Adrenal gland (tissue), 12 donors: ENCODE results near the gene SRI. TPM values are rescaled to one million over a fixed set of nuclear protein-coding genes. Genes with fewer than 3 reads are reported as not detected.

Source experiments
- DNase-seq, 7 donors: peaks; one replicate each; pipeline ENCODE4 v3.0.0-alpha.2; 2019 to 2020
- H3K27ac ChIP-seq, 5 donors: fragments of 200-600 bp; sonication (generic) in 4 of 5; 1 replicate in 3 of 5; 2 replicates in 2 of 5; pipeline versions ENCODE4 v1.5.1 to v1.8.0; 2016 to 2020; ENCODE audit warnings: mild to moderate bottlenecking in 1 of 5
- H3K27me3 ChIP-seq: fragments of 200-600 bp; 2 replicates; pipeline ENCODE4 v1.8.0; 2021
- H3K36me3 ChIP-seq, 2 donors: fragments of 200-600 bp; replicated peaks in 1 of 2; 1 replicate in 1 of 2; 2 replicates in 1 of 2; pipeline versions ENCODE4 v1.5.1 to v1.8.0; 2018 to 2022
- H3K4me1 ChIP-seq, 2 donors: fragments of 200-600 bp; replicated peaks in 1 of 2; 1 replicate in 1 of 2; 2 replicates in 1 of 2; pipeline versions ENCODE4 v1.5.1 to v1.8.0; 2018 to 2021
- H3K4me3 ChIP-seq, 4 donors: fragments of 200-600 bp; sonication (generic) in 3 of 4; one replicate each; pipeline ENCODE4 v1.5.1; 2016 to 2018
- H3K9me3 ChIP-seq, 3 donors: fragments of 200-600 bp; sonication (generic) in 1 of 3; replicated peaks in 1 of 3; 1 replicate in 2 of 3; 2 replicates in 1 of 3; pipeline versions ENCODE4 v1.5.1 to v1.8.0; 2016 to 2021
- CTCF ChIP-seq, 6 experiments: fragments of 450-650 bp in 4 of 6; fragments of 200-600 bp in 2 of 6; sonication (generic) in 1 of 6; IDR thresholded peaks; 1 replicate in 5 of 6; 2 replicates in 1 of 6; pipeline versions ENCODE4 v1.5.1 to v1.8.0; 2016 to 2021; ENCODE audit warnings: antibody characterized with exemption in 6 of 6, mild to moderate bottlenecking in 2 of 6, moderate library complexity in 1 of 6
- POLR2A ChIP-seq, 2 donors: fragments of 450-650 bp; IDR thresholded peaks; one replicate each; pipeline ENCODE4 v1.6.1; 2017; ENCODE audit warnings: antibody characterized with exemption in 2 of 2, mild to moderate bottlenecking in 2 of 2, moderate library complexity in 1 of 2
- WGBS, 4 donors: extraction: QIAGEN DNeasy Blood & Tissue Kit in 2 of 4; methylation state at CpG; one replicate each; pipeline versions ENCODE4 v1.1.5 to v1.1.7; 2013 to 2017; 5-methylcytosine and 5-hydroxymethylcytosine counted together
- intact Hi-C, 2 donors: fragments of 100-400 bp; cut with DNase I; formaldehyde crosslinking; loops; one replicate each; pipeline versions ENCODE4 v1.14.1 to v1.15.0; 2022 to 2023
- polyA plus RNA-seq, 3 donors: library from polyadenylated mRNA; stranded (reverse); fragments of 200-250 nt in 2 of 3; fragments of 350-450 nt in 1 of 3; fragmentation: Illumina TruSeq in 1 of 3; extraction: RNeasy Lipid Tissue Mini Kit (QIAGEN cat#74804) in 1 of 3; gene quantifications; one replicate each; pipeline ENCODE4 v1.2.3, GENCODE V29; 2013 to 2014
- total RNA-seq, 9 donors: library from RNA; depleted of rRNA in 4 of 9; stranded (reverse); fragments of >200 nt in 4 of 9; fragments of 120-200 nt in 1 of 9; fragmentation: NEBNext Ultra II Directional in 1 of 9; extraction: Animal tissue kit (Norgen Biotek cat#: 25700) in 1 of 9; gene quantifications; one replicate each; pipeline versions ENCODE4 v1.1.0 to v1.2.4, GENCODE V29; 2013 to 2023
- donor health status: healthy with polysubstance abuse.
- donor health status: Bipolar disorder and iron deficiency.
- donor health status: DM: yes; HTN: yes; CAD: no.
- donor health status: DM: no; HTN: no; CAD: no.
- donor health status: DM: no; HTN: no; CAD: no.
- donor health status: DM: yes; HTN: yes; CAD: no.

SRI gene
- total and polyA plus RNA-seq, 12 donors = 37.7 to 163 (median 94.1) TPM

GRCh38 chr7:88226201-88226600 is 6.4 kb upstream of the SRI start:
- H3K27ac ChIP-seq = no peak overlapping the region
- intact Hi-C loops = no loop called here
- peaks cover 0 to 6% (median 0%) of the 10 kb centered on the region in 3 donors for H3K9me3 ChIP-seq
- DNase-seq = no peak
- peaks cover 0 to under 1% of the 10 kb centered on the region in 2 donors for H3K4me1 ChIP-seq
- WGBS, 4 donors = 89 to 98% (median 93%) methylated on average over 4 of the region's 4 CpGs
- H3K36me3 ChIP-seq = no peaks in the 10 kb centered on the region
- no peak for TF ChIP-seq POLR2A (IDR thresholded peaks at IDR 0.05)
- no peak for TF ChIP-seq CTCF (IDR thresholded peaks at IDR 0.05)
- no peak overlapping the region for H3K4me3 ChIP-seq
- no peaks in the 10 kb centered on the region for H3K27me3 ChIP-seq

- WGBS, 4 donors = 46 to 55% (median 50%) methylated on average over 2 of the region's 2 CpGs
- no peak overlapping the region for H3K27ac ChIP-seq
- no peak for DNase-seq
- peaks cover 0 to 6% (median 0%) of the 10 kb centered on the region in 3 donors for H3K9me3 ChIP-seq
- no peak overlapping the region for H3K4me3 ChIP-seq
- peaks cover 0 to 6% of the 10 kb centered on the region in 2 donors for H3K4me1 ChIP-seq
- intact Hi-C loops = no loop called here
- no peaks in the 10 kb centered on the region for H3K27me3 ChIP-seq
- H3K36me3 ChIP-seq = no peaks in the 10 kb centered on the region
- no peak for TF ChIP-seq CTCF (IDR thresholded peaks at IDR 0.05)
- TF ChIP-seq POLR2A (IDR thresholded peaks at IDR 0.05) = no peak
These were observed 4.9 kb upstream of the SRI start for GRCh38 chr7:88224601-88225275.

- intact Hi-C loops = no loop called here
- TF ChIP-seq CTCF (IDR thresholded peaks at IDR 0.05) (no peak), POLR2A (IDR thresholded peaks at IDR 0.05) (no peak)
- no peaks in the 10 kb centered on the region for H3K36me3 ChIP-seq
- H3K27me3 ChIP-seq = no peaks in the 10 kb centered on the region
- H3K9me3 ChIP-seq = peaks cover 0 to under 1% (median 0%) of the 10 kb centered on the region in 3 donors
- 95 to 98% (median 97%) methylated on average over 2 of the region's 2 CpGs for WGBS, 4 donors
- DNase-seq = no peak
- no peak overlapping the region for H3K27ac ChIP-seq
- peaks cover 5 to 16% of the 10 kb centered on the region in 2 donors for H3K4me1 ChIP-seq
- H3K4me3 ChIP-seq = no peak overlapping the region
These were observed 3.4 kb upstream of the SRI start for GRCh38 chr7:88223265-88223664.

- DNase-seq = peak; percentile 57 to 81 (median 73)
- no peaks in the 10 kb centered on the region for H3K27me3 ChIP-seq
- peaks cover 0 to 27% of the 10 kb centered on the region in 2 donors for H3K36me3 ChIP-seq
- intact Hi-C loops = no loop called here
- H3K27ac ChIP-seq = peak overlapping the region in 3 of 5 donors; percentile 87 to 96 (median 88)
- H3K4me3 ChIP-seq = peak overlapping the region; percentile 37 to 92 (median 71)
- WGBS, 4 donors = 1 to 3% (median 2%) methylated on average over 26 to 27 of the region's 27 CpGs
- H3K4me1 ChIP-seq = peaks cover 6 to 19% of the 10 kb centered on the region in 2 donors
- no peaks in the 10 kb centered on the region for H3K9me3 ChIP-seq
- peak in 1 of 2 donors; percentile 41 for TF ChIP-seq POLR2A (IDR thresholded peaks at IDR 0.05)
- no peak for TF ChIP-seq CTCF (IDR thresholded peaks at IDR 0.05)
These were observed 817 bp downstream of the SRI start for GRCh38 chr7:88218836-88219605.
